Osteoblast (primary cell): ENCODE data around the gene DUS1L. TPM values are rescaled to one million over a fixed set of nuclear protein-coding genes. Genes with fewer than 3 reads are reported as not detected.

Experiments
- DNase-seq: peaks from one replicate; pipeline ENCODE4 v3.0.0; 2011; ENCODE audit warnings: low spot score, mixed read lengths; ENCODE audit not compliant: insufficient read length; ENCODE audit errors: missing footprints
- H2AFZ ChIP-seq: 2 replicates; pipeline ENCODE4 v1.6.0; 2011; ENCODE audit warnings: mild to moderate bottlenecking, low read length
- H3K27ac ChIP-seq: 2 replicates; pipeline ENCODE4 v1.5.1; 2011; ENCODE audit warnings: mild to moderate bottlenecking, low read depth, low read length, moderate library complexity
- H3K27me3 ChIP-seq: 2 replicates; pipeline ENCODE4 v1.6.0; 2012; ENCODE audit warnings: mild to moderate bottlenecking, control low read depth, inconsistent platforms, low read length, moderate library complexity; ENCODE audit not compliant: insufficient read depth
- H3K36me3 ChIP-seq: 2 replicates; pipeline ENCODE4 v1.5.1; 2011; ENCODE audit warnings: mild to moderate bottlenecking, low read length, control low read depth, moderate library complexity; ENCODE audit not compliant: insufficient read depth
- H3K4me1 ChIP-seq: 2 replicates; pipeline ENCODE4 v1.5.1; 2011; ENCODE audit warnings: mild to moderate bottlenecking, low read length, control low read depth, moderate library complexity; ENCODE audit not compliant: insufficient read depth
- H3K4me2 ChIP-seq: 2 replicates; pipeline ENCODE4 v1.6.0; 2011; ENCODE audit warnings: mild to moderate bottlenecking, low read length; ENCODE audit not compliant: insufficient read depth
- H3K4me3 ChIP-seq: fragments of 200-600 bp; sonication (generic); 3 replicates; pipeline ENCODE4 v1.5.1; 2012; ENCODE audit warnings: mild to moderate bottlenecking, low read length, inconsistent platforms; ENCODE audit not compliant: insufficient read depth
- H3K79me2 ChIP-seq: 2 replicates; pipeline ENCODE4 v1.6.0; 2012; ENCODE audit warnings: mild to moderate bottlenecking, low read length, control low read depth, inconsistent platforms; ENCODE audit not compliant: insufficient read depth
- H3K9me3 ChIP-seq: 2 replicates; pipeline ENCODE4 v1.5.1; 2011; ENCODE audit warnings: low read depth, low read length, control low read depth
- H4K20me1 ChIP-seq: 2 replicates; pipeline ENCODE4 v1.6.0; 2012; ENCODE audit warnings: mild to moderate bottlenecking, low read length, control low read depth; ENCODE audit not compliant: insufficient read depth
- CTCF ChIP-seq: IDR thresholded peaks from 2 replicates; pipeline ENCODE4 v1.5.1; 2011; ENCODE audit warnings: mild to moderate bottlenecking, low read depth, low read length, moderate library complexity; ENCODE audit errors: extremely low read depth
- total RNA-seq: library from RNA; depleted of rRNA; stranded (reverse); fragments of >200 nt; gene quantifications from 2 replicates; pipeline ENCODE4 v1.2.3, GENCODE V29; 2012

DUS1L gene
- total RNA-seq, 1 donor = 43.8 TPM

- H3K27me3 ChIP-seq = no peaks in the 10 kb centered on the region
- H3K79me2 ChIP-seq = no peaks in the 10 kb centered on the region
- peaks cover 4% of the 10 kb centered on the region for H4K20me1 ChIP-seq
- no peak for TF ChIP-seq CTCF
- no peak overlapping the region for H3K4me2 ChIP-seq
- H3K4me3 ChIP-seq = no peak overlapping the region
- no peak overlapping the region for H3K27ac ChIP-seq
- H3K9me3 ChIP-seq = no peaks in the 10 kb centered on the region
- peak; percentile 86 for DNase-seq
- no peaks in the 10 kb centered on the region for H3K36me3 ChIP-seq
- H2AFZ ChIP-seq = no peak overlapping the region
- H3K4me1 ChIP-seq = no peaks in the 10 kb centered on the region
Measured at GRCh38 chr17:82014432-82014831, 51.2 kb downstream of the DUS1L start.

- TF ChIP-seq CTCF = no peak
- peak; percentile 91 for DNase-seq
- H3K27ac ChIP-seq = no peak overlapping the region
- H3K4me2 ChIP-seq = no peak overlapping the region
- H3K27me3 ChIP-seq = no peaks in the 10 kb centered on the region
- no peaks in the 10 kb centered on the region for H3K36me3 ChIP-seq
- H3K4me3 ChIP-seq = no peak overlapping the region
- no peaks in the 10 kb centered on the region for H3K79me2 ChIP-seq
- H2AFZ ChIP-seq = no peak overlapping the region
- H3K9me3 ChIP-seq = no peaks in the 10 kb centered on the region
- peaks cover 5% of the 10 kb centered on the region for H4K20me1 ChIP-seq
- no peaks in the 10 kb centered on the region for H3K4me1 ChIP-seq
Measured at GRCh38 chr17:82013772-82014321, 51.8 kb downstream of the DUS1L start.

GRCh38 chr17:82013341-82013740 lies 52.3 kb downstream of the DUS1L start:
- no peaks in the 10 kb centered on the region for H3K27me3 ChIP-seq
- peaks cover 2% of the 10 kb centered on the region for H4K20me1 ChIP-seq
- H3K9me3 ChIP-seq = no peaks in the 10 kb centered on the region
- H3K36me3 ChIP-seq = no peaks in the 10 kb centered on the region
- no peak overlapping the region for H3K4me2 ChIP-seq
- peak; percentile 87 for DNase-seq
- H3K4me3 ChIP-seq = no peak overlapping the region
- no peak overlapping the region for H2AFZ ChIP-seq
- H3K4me1 ChIP-seq = peaks cover under 1% of the 10 kb centered on the region
- no peak for TF ChIP-seq CTCF
- no peaks in the 10 kb centered on the region for H3K79me2 ChIP-seq
- H3K27ac ChIP-seq = no peak overlapping the region

GRCh38 chr17:82012640-82013295 lies 52.8 kb downstream of the DUS1L start:
- TF ChIP-seq CTCF = no peak
- H3K79me2 ChIP-seq = no peaks in the 10 kb centered on the region
- H3K36me3 ChIP-seq = no peaks in the 10 kb centered on the region
- H3K4me1 ChIP-seq = peaks cover 7% of the 10 kb centered on the region
- no peak overlapping the region for H3K4me2 ChIP-seq
- no peak overlapping the region for H2AFZ ChIP-seq
- no peaks in the 10 kb centered on the region for H3K9me3 ChIP-seq
- H3K4me3 ChIP-seq = no peak overlapping the region
- H3K27me3 ChIP-seq = no peaks in the 10 kb centered on the region
- DNase-seq = no peak
- H3K27ac ChIP-seq = no peak overlapping the region
- H4K20me1 ChIP-seq = peaks cover 2% of the 10 kb centered on the region
